Body of pancreas (tissue), 4 donors: ENCODE results near the gene ZBTB49. TPM values are rescaled to one million over a fixed set of nuclear protein-coding genes. Genes with fewer than 3 reads are reported as not detected.
"Not testable (repeated sequence)": the region's sequence is repeated elsewhere in the genome, so short reads cannot be mapped to it uniquely, and the experiment has no call there.

Source experiments
- ATAC-seq: fragments of 150-250 bp; one replicate; pipeline ENCODE4 v1.9.1; 2016
- DNase-seq, 4 donors: peaks; one replicate each; pipeline ENCODE4 v3.0.0-alpha.2; 2019
- H3K27ac ChIP-seq, 4 donors: fragments of 200-600 bp; sonication (generic); 1 replicate in 3 of 4; 2 replicates in 1 of 4; pipeline versions ENCODE4 v1.5.1 to v1.6.1; 2016 to 2019; ENCODE audit warnings: mild to moderate bottlenecking in 1 of 4, mixed read lengths in 1 of 4, moderate library complexity in 1 of 4
- H3K27me3 ChIP-seq, 2 donors: fragments of 200-600 bp; sonication (generic); one replicate each; pipeline ENCODE4 v1.6.0; 2016; ENCODE audit warnings: mild to moderate bottlenecking in 1 of 2
- H3K36me3 ChIP-seq, 2 donors: fragments of 200-600 bp; sonication (generic); replicated peaks in 1 of 2; 2 replicates each; pipeline ENCODE4 v1.5.1; 2016; ENCODE audit warnings: low read depth in 2 of 2; ENCODE audit not compliant: insufficient read depth in 1 of 2
- H3K4me1 ChIP-seq: fragments of 200-600 bp; sonication (generic); one replicate; pipeline ENCODE4 v1.6.0; 2016
- H3K4me3 ChIP-seq, 2 donors: fragments of 200-600 bp; sonication (generic); 1 replicate in 1 of 2; 2 replicates in 1 of 2; pipeline ENCODE4 v1.5.1; 2016 to 2019
- H3K9me3 ChIP-seq, 3 donors: fragments of 200-600 bp; sonication (generic); 1 replicate in 2 of 3; 2 replicates in 1 of 3; pipeline ENCODE4 v1.5.1; 2016
- POLR2A ChIP-seq, 3 donors: fragments of 450-650 bp; IDR thresholded peaks; one replicate each; pipeline ENCODE4 v1.6.1; 2016; ENCODE audit warnings: antibody characterized with exemption in 3 of 3, mild to moderate bottlenecking in 2 of 3
- WGBS, 2 donors: methylation state at CpG; one replicate each; pipeline ENCODE4 v1.1.5; 2017; 5-methylcytosine and 5-hydroxymethylcytosine counted together
- intact Hi-C: fragments of 100-400 bp; cut with DNase I; formaldehyde crosslinking; loops from one replicate; pipeline ENCODE4 v1.15.1; 2023
- total RNA-seq, 2 donors: library from RNA; depleted of rRNA; stranded (reverse); fragments of >200 nt; gene quantifications; one replicate each; pipeline ENCODE4 v1.1.0, GENCODE V29; 2016
- TF ChIP-seq, protein P1 (sequence below), 7 experiments: fragments of 450-650 bp in 4 of 7; fragments of 200-600 bp in 3 of 7; sonication (generic) in 3 of 7; IDR thresholded peaks; one replicate each; pipeline ENCODE4 v1.5.1; 2016 to 2019; ENCODE audit warnings: antibody characterized with exemption in 7 of 7

ZBTB49 gene
- total RNA-seq, 2 donors from 2014 or later, result 9.1 to 23.4 TPM

DNA sequence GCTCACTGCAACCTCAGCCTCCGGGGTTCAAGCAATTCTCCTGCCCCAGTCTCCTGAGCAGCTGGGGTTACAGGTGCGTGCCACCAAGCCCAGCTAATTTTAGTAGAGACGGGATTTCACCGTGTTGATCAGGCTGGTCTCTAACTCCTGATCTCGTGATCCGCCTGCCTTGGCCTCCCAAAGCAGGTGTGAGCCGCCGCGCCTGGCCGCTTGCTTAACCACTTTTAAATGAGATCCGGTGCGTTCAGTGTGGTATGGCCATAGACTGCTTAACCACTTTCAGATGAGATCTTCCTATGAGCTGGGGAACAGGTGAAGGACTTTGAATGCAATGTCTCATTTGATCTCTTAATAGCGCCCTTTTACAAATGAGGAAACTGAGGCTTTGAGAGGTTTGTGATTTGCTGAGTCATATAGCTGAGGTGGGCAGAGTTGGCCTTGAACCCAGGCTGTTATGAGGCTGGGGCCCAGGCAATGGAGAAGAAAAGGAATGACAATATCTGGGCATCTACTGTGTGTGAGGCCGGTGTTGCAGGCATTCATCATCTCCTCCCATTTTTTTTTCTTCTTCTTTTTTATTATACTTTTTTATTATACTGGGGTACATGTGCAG is 55.0 kb downstream of the ZBTB49 start:
- no peak for ATAC-seq
- no peaks in the 10 kb centered on the region for H3K27me3 ChIP-seq
- intact Hi-C loops, result no loop called here
- H3K27ac ChIP-seq, result no peak overlapping the region
- TF ChIP-seq, protein P1, sequence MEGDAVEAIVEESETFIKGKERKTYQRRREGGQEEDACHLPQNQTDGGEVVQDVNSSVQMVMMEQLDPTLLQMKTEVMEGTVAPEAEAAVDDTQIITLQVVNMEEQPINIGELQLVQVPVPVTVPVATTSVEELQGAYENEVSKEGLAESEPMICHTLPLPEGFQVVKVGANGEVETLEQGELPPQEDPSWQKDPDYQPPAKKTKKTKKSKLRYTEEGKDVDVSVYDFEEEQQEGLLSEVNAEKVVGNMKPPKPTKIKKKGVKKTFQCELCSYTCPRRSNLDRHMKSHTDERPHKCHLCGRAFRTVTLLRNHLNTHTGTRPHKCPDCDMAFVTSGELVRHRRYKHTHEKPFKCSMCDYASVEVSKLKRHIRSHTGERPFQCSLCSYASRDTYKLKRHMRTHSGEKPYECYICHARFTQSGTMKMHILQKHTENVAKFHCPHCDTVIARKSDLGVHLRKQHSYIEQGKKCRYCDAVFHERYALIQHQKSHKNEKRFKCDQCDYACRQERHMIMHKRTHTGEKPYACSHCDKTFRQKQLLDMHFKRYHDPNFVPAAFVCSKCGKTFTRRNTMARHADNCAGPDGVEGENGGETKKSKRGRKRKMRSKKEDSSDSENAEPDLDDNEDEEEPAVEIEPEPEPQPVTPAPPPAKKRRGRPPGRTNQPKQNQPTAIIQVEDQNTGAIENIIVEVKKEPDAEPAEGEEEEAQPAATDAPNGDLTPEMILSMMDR (IDR thresholded peaks at IDR 0.05), result no peak
- no peak for TF ChIP-seq POLR2A (IDR thresholded peaks at IDR 0.05)
- DNase-seq, result no peak
- no peaks in the 10 kb centered on the region for H3K9me3 ChIP-seq
- no peaks in the 10 kb centered on the region for H3K4me1 ChIP-seq
- H3K4me3 ChIP-seq, result no peak overlapping the region
- H3K36me3 ChIP-seq, result no peaks in the 10 kb centered on the region
- WGBS, 2 donors, result 84 to 86% methylated on average over 14 of the region's 14 CpGs

DNA sequence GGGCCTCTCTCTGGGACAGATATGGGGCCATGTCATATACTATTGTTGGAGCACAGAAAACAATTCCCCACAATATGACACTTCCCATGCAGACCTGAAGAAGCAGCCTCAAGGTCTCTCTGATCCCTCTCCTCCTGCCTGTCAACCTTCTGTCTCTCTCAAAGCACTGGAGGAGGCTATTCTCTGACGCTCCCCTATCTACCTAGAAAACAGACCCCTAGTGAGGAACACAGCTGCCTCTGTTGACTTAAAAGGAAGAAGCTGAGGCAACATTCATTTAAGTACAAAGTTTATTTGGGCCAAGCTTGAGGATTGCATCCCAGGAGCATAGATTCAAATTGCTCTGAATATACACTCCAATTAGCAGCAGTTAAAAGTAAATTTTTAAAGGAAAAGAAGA is 57.5 kb downstream of the ZBTB49 start:
- intact Hi-C loops, result no loop called here
- H3K36me3 ChIP-seq, result no peaks in the 10 kb centered on the region
- 18 to 80% methylated on average over 1 of the region's 1 CpG for WGBS, 2 donors
- H3K27ac ChIP-seq, result no peak overlapping the region
- no peak overlapping the region for H3K4me3 ChIP-seq
- DNase-seq (no peak), ATAC-seq (no peak)
- H3K27me3 ChIP-seq, result no peaks in the 10 kb centered on the region
- no peaks in the 10 kb centered on the region for H3K9me3 ChIP-seq
- TF ChIP-seq POLR2A (IDR thresholded peaks at IDR 0.05), result no peak
- TF ChIP-seq, protein P1 (IDR thresholded peaks at IDR 0.05), result no peak
- H3K4me1 ChIP-seq, result no peaks in the 10 kb centered on the region

DNA sequence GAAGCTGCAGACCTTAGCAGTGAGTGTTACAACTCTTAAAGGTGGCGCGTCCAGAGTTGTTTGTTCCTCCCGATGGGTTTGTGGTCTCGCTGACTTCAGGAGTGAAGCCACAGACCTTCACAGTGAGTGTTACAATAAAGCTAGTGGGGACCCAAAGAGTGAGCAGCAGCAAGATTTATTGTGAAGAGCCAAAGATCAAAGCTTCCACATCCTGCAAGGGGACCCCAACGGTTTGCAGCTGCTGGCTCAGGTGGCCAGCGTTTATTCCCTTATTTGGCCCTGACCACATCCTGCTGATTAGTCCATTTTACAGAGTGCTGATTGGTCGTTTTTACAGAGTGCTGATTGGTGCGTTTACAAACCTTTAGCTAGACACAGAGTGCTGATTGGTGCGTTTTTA is 58.5 kb downstream of the ZBTB49 start:
- 53 to 64% methylated on average over 9 of the region's 9 CpGs for WGBS, 2 donors
- H3K9me3 ChIP-seq, DNase-seq: not testable (repeated sequence)

DNA sequence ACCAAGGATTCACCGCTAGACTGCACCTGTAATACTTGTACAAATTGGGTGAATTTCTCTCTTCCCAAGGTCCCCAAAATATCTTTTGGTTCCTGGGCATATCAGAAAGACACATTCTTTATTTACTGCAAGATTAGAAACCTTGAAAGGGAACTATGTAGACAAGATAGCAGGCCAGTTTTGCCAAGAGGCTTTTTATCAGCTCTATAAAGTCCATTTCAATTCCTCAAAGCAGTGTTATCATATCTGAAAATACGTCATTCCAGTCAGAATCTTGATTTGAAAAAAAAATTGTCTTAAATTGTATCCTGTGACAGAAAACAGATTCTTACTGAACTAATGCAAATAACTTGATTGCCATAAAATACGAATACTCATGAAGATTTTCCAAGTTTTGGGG is 59.8 kb downstream of the ZBTB49 start:
- intact Hi-C loops, result no loop called here
- DNase-seq (no peak), ATAC-seq (no peak)
- no peaks in the 10 kb centered on the region for H3K27me3 ChIP-seq
- no peak overlapping the region for H3K27ac ChIP-seq
- H3K4me1 ChIP-seq, result no peaks in the 10 kb centered on the region
- H3K4me3 ChIP-seq, result no peak overlapping the region
- no peaks in the 10 kb centered on the region for H3K9me3 ChIP-seq
- no peak for TF ChIP-seq POLR2A (IDR thresholded peaks at IDR 0.05)
- TF ChIP-seq, protein P1 (IDR thresholded peaks at IDR 0.05), result no peak
- WGBS, 2 donors, result 59 to 70% methylated on average over 3 of the region's 3 CpGs
- no peaks in the 10 kb centered on the region for H3K36me3 ChIP-seq

More for the DNA sequence above, 58.5 kb downstream of the ZBTB49 start:
- H3K4me1 ChIP-seq, H3K27me3 ChIP-seq, ATAC-seq, H3K27ac ChIP-seq, H3K4me3 ChIP-seq, intact Hi-C loops, H3K36me3 ChIP-seq: not testable (repeated sequence)

DNA sequence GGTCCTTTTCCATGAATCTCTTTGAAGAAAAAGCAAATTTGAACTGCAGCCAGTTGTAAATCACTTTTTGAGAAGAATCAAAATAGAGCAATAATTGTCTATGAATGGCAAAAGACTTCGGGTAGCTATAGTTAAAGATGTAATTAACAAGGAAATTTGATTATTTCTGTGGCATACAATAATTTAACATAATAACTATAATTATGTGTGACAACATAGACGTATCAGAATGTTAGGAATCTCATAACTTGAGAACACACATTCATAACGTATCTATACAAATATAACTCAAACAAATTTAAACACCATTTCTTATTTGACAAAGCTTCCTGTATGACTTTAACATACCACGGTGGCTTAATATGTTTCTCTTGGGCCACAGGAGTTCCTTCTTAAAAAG is 60.9 kb downstream of the ZBTB49 start:
- intact Hi-C loops, result no loop called here
- no peaks in the 10 kb centered on the region for H3K4me1 ChIP-seq
- no peaks in the 10 kb centered on the region for H3K36me3 ChIP-seq
- ATAC-seq, result no peak
- no peaks in the 10 kb centered on the region for H3K27me3 ChIP-seq
- 59 to 68% methylated on average over 4 of the region's 4 CpGs for WGBS, 2 donors
- no peak for DNase-seq
- no peaks in the 10 kb centered on the region for H3K9me3 ChIP-seq
- H3K4me3 ChIP-seq, result no peak overlapping the region
- H3K27ac ChIP-seq, result no peak overlapping the region
- TF ChIP-seq, protein P1 (IDR thresholded peaks at IDR 0.05), result no peak
- TF ChIP-seq POLR2A (IDR thresholded peaks at IDR 0.05), result no peak
